GM23338 (cell line): Measurements from ENCODE around the gene FAM114A2.

Experiments
- CREB1 ChIP-seq: fragments of 250-450 bp; sonication (Bioruptor Pico); IDR thresholded peaks from 2 replicates; pipeline ENCODE4 v1.5.0; 2020; ENCODE audit warnings: low read depth, mild to moderate bottlenecking, moderate library complexity
- EZH2 ChIP-seq: fragments of 200-600 bp; sonication (generic); IDR thresholded peaks from one replicate; pipeline ENCODE4 v1.8.0; 2017; ENCODE audit warnings: antibody characterized with exemption, mild to moderate bottlenecking, low read depth; ENCODE audit not compliant: unreplicated experiment
- EZH2phosphoT487 ChIP-seq: fragments of 200-600 bp; sonication (generic); IDR thresholded peaks from one replicate; pipeline ENCODE4 v1.8.1; 2018; ENCODE audit warnings: antibody characterized with exemption; ENCODE audit not compliant: unreplicated experiment
- JUNB ChIP-seq: IDR thresholded peaks from one replicate; pipeline ENCODE4 v1.6.1; 2016; ENCODE audit warnings: antibody characterized with exemption; ENCODE audit not compliant: unreplicated experiment
- NANOG ChIP-seq: IDR thresholded peaks from 2 replicates; pipeline ENCODE4 v1.6.1; 2016; ENCODE audit warnings: antibody characterized with exemption, borderline replicate concordance
- POLR2AphosphoS5 ChIP-seq: IDR thresholded peaks from 2 replicates; pipeline ENCODE4 v1.6.1; 2016; ENCODE audit warnings: antibody characterized with exemption, low read depth
- ZNF114 ChIP-seq: fragments of 250-450 bp; sonication (Bioruptor Pico); IDR thresholded peaks from 2 replicates; pipeline ENCODE4 v1.5.0; 2020; ENCODE audit warnings: mild to moderate bottlenecking, moderate library complexity
- ZNF331 ChIP-seq: fragments of 250-450 bp; sonication (Bioruptor Pico); IDR thresholded peaks from 2 replicates; pipeline ENCODE4 v1.5.0; 2020; ENCODE audit warnings: low read depth, mild to moderate bottlenecking, moderate library complexity
- TF ChIP-seq, protein P1 (sequence below), 2 experiments: fragments of 200-600 bp in 1 of 2; sonication (generic) in 1 of 2; conservative IDR thresholded peaks; 2 replicates each; pipeline versions ENCODE4 v1.5.1 to v1.6.1; 2016 to 2017; ENCODE audit warnings: antibody characterized with exemption in 2 of 2, low read depth in 2 of 2, mild to moderate bottlenecking in 2 of 2, moderate library complexity in 1 of 2
- TF ChIP-seq, protein P2 (sequence below): IDR thresholded peaks from one replicate; pipeline ENCODE4 v1.6.1; 2018; ENCODE audit warnings: antibody characterized with exemption; ENCODE audit not compliant: unreplicated experiment
- TF ChIP-seq, protein P3 (sequence below): IDR thresholded peaks from 2 replicates; pipeline ENCODE4 v1.6.1; 2016; ENCODE audit warnings: antibody characterized with exemption
- TF ChIP-seq, protein P4 (sequence below): fragments of 250-450 bp; sonication (Bioruptor Pico); IDR thresholded peaks from 2 replicates; pipeline ENCODE4 v1.5.0; 2020; ENCODE audit warnings: mild to moderate bottlenecking, moderate library complexity

DNA sequence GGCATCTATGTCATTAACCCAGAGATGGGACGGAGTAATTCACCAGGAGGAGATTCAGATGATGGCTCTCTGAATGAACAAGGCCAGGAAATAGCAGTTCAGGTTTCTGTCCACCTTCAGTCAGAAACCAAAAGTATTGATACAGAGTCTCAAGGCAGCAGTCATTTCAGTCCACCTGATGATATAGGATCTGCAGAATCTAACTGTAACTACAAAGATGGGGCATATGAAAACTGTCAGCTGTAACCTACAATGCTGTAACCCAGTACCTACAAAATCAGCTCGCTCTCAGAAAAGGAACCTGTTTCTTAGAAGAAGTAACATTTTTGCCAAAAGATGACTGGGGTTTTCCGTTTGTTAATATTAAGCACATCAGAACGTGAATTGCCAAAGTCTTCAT, 14.8 kb upstream of the FAM114A2 start:
- no peak for TF ChIP-seq POLR2AphosphoS5
- TF ChIP-seq, protein P1, sequence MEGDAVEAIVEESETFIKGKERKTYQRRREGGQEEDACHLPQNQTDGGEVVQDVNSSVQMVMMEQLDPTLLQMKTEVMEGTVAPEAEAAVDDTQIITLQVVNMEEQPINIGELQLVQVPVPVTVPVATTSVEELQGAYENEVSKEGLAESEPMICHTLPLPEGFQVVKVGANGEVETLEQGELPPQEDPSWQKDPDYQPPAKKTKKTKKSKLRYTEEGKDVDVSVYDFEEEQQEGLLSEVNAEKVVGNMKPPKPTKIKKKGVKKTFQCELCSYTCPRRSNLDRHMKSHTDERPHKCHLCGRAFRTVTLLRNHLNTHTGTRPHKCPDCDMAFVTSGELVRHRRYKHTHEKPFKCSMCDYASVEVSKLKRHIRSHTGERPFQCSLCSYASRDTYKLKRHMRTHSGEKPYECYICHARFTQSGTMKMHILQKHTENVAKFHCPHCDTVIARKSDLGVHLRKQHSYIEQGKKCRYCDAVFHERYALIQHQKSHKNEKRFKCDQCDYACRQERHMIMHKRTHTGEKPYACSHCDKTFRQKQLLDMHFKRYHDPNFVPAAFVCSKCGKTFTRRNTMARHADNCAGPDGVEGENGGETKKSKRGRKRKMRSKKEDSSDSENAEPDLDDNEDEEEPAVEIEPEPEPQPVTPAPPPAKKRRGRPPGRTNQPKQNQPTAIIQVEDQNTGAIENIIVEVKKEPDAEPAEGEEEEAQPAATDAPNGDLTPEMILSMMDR (conservative IDR thresholded peaks at IDR 0.05; ENCODE audit: low read depth in 2 of 2) = no peak
- TF ChIP-seq EZH2 = no peak
- TF ChIP-seq, protein P2, sequence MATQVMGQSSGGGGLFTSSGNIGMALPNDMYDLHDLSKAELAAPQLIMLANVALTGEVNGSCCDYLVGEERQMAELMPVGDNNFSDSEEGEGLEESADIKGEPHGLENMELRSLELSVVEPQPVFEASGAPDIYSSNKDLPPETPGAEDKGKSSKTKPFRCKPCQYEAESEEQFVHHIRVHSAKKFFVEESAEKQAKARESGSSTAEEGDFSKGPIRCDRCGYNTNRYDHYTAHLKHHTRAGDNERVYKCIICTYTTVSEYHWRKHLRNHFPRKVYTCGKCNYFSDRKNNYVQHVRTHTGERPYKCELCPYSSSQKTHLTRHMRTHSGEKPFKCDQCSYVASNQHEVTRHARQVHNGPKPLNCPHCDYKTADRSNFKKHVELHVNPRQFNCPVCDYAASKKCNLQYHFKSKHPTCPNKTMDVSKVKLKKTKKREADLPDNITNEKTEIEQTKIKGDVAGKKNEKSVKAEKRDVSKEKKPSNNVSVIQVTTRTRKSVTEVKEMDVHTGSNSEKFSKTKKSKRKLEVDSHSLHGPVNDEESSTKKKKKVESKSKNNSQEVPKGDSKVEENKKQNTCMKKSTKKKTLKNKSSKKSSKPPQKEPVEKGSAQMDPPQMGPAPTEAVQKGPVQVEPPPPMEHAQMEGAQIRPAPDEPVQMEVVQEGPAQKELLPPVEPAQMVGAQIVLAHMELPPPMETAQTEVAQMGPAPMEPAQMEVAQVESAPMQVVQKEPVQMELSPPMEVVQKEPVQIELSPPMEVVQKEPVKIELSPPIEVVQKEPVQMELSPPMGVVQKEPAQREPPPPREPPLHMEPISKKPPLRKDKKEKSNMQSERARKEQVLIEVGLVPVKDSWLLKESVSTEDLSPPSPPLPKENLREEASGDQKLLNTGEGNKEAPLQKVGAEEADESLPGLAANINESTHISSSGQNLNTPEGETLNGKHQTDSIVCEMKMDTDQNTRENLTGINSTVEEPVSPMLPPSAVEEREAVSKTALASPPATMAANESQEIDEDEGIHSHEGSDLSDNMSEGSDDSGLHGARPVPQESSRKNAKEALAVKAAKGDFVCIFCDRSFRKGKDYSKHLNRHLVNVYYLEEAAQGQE = no peak
- TF ChIP-seq ZNF114 (CRISPR knock-in tag) = no peak
- no peak for TF ChIP-seq EZH2phosphoT487
- no peak for TF ChIP-seq JUNB
- TF ChIP-seq ZNF331 (CRISPR knock-in tag) = no peak
- no peak for TF ChIP-seq NANOG
- TF ChIP-seq, protein P3, sequence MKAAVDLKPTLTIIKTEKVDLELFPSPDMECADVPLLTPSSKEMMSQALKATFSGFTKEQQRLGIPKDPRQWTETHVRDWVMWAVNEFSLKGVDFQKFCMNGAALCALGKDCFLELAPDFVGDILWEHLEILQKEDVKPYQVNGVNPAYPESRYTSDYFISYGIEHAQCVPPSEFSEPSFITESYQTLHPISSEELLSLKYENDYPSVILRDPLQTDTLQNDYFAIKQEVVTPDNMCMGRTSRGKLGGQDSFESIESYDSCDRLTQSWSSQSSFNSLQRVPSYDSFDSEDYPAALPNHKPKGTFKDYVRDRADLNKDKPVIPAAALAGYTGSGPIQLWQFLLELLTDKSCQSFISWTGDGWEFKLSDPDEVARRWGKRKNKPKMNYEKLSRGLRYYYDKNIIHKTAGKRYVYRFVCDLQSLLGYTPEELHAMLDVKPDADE = no peak
- no peak for TF ChIP-seq CREB1 (CRISPR knock-in tag)
- TF ChIP-seq, protein P4, sequence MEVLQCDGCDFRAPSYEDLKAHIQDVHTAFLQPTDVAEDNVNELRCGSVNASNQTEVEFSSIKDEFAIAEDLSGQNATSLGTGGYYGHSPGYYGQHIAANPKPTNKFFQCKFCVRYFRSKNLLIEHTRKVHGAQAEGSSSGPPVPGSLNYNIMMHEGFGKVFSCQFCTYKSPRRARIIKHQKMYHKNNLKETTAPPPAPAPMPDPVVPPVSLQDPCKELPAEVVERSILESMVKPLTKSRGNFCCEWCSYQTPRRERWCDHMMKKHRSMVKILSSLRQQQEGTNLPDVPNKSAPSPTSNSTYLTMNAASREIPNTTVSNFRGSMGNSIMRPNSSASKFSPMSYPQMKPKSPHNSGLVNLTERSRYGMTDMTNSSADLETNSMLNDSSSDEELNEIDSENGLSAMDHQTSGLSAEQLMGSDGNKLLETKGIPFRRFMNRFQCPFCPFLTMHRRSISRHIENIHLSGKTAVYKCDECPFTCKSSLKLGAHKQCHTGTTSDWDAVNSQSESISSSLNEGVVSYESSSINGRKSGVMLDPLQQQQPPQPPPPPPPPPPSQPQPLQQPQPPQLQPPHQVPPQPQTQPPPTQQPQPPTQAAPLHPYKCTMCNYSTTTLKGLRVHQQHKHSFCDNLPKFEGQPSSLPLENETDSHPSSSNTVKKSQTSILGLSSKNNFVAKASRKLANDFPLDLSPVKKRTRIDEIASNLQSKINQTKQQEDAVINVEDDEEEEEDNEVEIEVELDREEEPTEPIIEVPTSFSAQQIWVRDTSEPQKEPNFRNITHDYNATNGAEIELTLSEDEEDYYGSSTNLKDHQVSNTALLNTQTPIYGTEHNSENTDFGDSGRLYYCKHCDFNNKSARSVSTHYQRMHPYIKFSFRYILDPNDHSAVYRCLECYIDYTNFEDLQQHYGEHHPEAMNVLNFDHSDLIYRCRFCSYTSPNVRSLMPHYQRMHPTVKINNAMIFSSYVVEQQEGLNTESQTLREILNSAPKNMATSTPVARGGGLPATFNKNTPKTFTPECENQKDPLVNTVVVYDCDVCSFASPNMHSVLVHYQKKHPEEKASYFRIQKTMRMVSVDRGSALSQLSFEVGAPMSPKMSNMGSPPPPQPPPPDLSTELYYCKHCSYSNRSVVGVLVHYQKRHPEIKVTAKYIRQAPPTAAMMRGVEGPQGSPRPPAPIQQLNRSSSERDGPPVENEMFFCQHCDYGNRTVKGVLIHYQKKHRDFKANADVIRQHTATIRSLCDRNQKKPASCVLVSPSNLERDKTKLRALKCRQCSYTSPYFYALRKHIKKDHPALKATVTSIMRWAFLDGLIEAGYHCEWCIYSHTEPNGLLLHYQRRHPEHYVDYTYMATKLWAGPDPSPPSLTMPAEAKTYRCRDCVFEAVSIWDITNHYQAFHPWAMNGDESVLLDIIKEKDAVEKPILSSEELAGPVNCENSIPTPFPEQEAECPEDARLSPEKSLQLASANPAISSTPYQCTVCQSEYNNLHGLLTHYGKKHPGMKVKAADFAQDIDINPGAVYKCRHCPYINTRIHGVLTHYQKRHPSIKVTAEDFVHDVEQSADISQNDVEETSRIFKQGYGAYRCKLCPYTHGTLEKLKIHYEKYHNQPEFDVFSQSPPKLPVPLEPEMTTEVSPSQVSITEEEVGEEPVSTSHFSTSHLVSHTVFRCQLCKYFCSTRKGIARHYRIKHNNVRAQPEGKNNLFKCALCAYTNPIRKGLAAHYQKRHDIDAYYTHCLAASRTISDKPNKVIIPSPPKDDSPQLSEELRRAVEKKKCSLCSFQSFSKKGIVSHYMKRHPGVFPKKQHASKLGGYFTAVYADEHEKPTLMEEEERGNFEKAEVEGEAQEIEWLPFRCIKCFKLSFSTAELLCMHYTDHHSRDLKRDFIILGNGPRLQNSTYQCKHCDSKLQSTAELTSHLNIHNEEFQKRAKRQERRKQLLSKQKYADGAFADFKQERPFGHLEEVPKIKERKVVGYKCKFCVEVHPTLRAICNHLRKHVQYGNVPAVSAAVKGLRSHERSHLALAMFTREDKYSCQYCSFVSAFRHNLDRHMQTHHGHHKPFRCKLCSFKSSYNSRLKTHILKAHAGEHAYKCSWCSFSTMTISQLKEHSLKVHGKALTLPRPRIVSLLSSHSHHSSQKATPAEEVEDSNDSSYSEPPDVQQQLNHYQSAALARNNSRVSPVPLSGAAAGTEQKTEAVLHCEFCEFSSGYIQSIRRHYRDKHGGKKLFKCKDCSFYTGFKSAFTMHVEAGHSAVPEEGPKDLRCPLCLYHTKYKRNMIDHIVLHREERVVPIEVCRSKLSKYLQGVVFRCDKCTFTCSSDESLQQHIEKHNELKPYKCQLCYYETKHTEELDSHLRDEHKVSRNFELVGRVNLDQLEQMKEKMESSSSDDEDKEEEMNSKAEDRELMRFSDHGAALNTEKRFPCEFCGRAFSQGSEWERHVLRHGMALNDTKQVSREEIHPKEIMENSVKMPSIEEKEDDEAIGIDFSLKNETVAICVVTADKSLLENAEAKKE (CRISPR knock-in tag) = no peak
